ENCODE measurements around the gene BDH1.

DNA sequence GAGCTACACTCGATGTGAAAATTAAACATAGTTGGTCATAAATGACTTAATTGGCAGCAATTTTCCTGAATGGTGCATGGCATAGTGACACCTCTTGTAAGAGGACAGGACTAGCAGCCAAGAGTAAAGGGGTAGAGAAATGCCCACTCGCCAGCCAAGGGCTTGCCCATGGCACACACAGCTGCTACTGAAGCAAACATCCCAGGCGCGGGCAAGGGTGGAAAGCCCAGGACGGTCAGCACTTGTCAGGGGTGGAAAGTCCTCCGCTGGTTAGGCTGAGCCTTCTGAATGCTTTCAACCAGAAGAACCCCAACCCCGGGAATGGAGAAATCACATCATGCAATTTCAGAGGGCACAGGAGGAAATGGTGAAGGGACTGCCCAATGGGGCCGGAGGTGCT lies 31.6 kb downstream of the BDH1 start:
- TF ChIP-seq, protein P1, sequence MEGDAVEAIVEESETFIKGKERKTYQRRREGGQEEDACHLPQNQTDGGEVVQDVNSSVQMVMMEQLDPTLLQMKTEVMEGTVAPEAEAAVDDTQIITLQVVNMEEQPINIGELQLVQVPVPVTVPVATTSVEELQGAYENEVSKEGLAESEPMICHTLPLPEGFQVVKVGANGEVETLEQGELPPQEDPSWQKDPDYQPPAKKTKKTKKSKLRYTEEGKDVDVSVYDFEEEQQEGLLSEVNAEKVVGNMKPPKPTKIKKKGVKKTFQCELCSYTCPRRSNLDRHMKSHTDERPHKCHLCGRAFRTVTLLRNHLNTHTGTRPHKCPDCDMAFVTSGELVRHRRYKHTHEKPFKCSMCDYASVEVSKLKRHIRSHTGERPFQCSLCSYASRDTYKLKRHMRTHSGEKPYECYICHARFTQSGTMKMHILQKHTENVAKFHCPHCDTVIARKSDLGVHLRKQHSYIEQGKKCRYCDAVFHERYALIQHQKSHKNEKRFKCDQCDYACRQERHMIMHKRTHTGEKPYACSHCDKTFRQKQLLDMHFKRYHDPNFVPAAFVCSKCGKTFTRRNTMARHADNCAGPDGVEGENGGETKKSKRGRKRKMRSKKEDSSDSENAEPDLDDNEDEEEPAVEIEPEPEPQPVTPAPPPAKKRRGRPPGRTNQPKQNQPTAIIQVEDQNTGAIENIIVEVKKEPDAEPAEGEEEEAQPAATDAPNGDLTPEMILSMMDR (IDR thresholded peaks at IDR 0.05; ENCODE audit: insufficient read depth, low read depth, low read length): no peak
- no peak for TF ChIP-seq EZH2 (IDR thresholded peaks at IDR 0.05; ENCODE audit: insufficient read depth, low read length)

Data from astrocyte (in vitro differentiated cells and primary cell).